ENCODE measurements around the gene DIS3L2.
"Not testable (repeated sequence)": the region's sequence is repeated elsewhere in the genome, so short reads cannot be mapped to it uniquely, and the experiment has no call there.

The DIS3L2 gene

GRCh38 chr2:232384466-232384865 lies 423.0 kb downstream of the DIS3L2 start:
- TF ChIP-seq BHLHE40 (IDR thresholded peaks at IDR 0.05; ENCODE audit: borderline replicate concordance) (no peak), FOXK2 (IDR thresholded peaks at IDR 0.05) (no peak)
- CTCF ChIA-PET = no interaction called here
- DNase-seq (ENCODE audit: extremely low spot score) = no peak
- POLR2A ChIA-PET = no interaction called here

DNA sequence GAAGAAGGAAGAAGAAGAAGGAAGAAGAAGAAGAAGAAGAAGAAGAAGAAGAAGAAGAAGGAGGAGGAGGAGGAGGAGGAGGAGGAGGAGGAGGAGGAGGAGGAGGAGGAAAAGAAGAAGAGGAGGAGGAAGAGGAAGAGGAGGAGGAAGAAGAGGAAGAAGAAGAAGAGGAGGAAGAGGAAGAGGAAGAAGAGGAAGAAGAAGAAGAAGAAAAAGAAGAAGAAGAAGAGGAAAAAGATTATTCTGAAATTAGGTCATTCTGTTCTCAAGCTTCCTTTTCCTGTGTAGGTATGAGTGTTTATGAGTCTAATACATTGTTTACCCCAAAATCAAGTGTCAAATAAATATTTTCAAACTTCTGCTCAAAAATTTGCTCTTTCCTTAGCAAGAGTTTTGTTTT lies 423.5 kb downstream of the DIS3L2 start:
- CTCF ChIA-PET; POLR2A ChIA-PET; DNase-seq (ENCODE audit: extremely low spot score): not testable (repeated sequence)

GRCh38 chr2:232385660-232386489 lies 424.4 kb downstream of the DIS3L2 start:
- no peak for DNase-seq (ENCODE audit: extremely low spot score)
- CTCF ChIA-PET = interaction anchor here (0.9 to 1.0 kb wide), 2 partner anchors 12 to 19 kb away, joined by 3 to 4 read pairs; no protein-coding TSS in a partner anchor
- TF ChIP-seq ELF4 (IDR thresholded peaks at IDR 0.05) = no peak
- TF ChIP-seq LEF1 (IDR thresholded peaks at IDR 0.05; ENCODE audit: borderline replicate concordance) = no peak
- no peak for TF ChIP-seq TARDBP (IDR thresholded peaks at IDR 0.05)
- TF ChIP-seq BHLHE40 (IDR thresholded peaks at IDR 0.05; ENCODE audit: borderline replicate concordance) = no peak
- no peak for TF ChIP-seq NFRKB (IDR thresholded peaks at IDR 0.05)
- TF ChIP-seq FOXA1 (IDR thresholded peaks at IDR 0.05) = no peak
- TF ChIP-seq CTBP1 (IDR thresholded peaks at IDR 0.05; ENCODE audit: borderline replicate concordance) = no peak
- TF ChIP-seq SUZ12 (IDR thresholded peaks at IDR 0.05) = no peak
- TF ChIP-seq FOXM1 (IDR thresholded peaks at IDR 0.05; ENCODE audit: borderline replicate concordance) = no peak
- no peak for TF ChIP-seq HDGF (IDR thresholded peaks at IDR 0.05; ENCODE audit: borderline replicate concordance)
- TF ChIP-seq L3MBTL2 (conservative IDR thresholded peaks at IDR 0.05) = no peak
- TF ChIP-seq ZNF384 (IDR thresholded peaks at IDR 0.05) = no peak
- no peak for TF ChIP-seq ARNT (IDR thresholded peaks at IDR 0.05)
- TF ChIP-seq, protein P1, sequence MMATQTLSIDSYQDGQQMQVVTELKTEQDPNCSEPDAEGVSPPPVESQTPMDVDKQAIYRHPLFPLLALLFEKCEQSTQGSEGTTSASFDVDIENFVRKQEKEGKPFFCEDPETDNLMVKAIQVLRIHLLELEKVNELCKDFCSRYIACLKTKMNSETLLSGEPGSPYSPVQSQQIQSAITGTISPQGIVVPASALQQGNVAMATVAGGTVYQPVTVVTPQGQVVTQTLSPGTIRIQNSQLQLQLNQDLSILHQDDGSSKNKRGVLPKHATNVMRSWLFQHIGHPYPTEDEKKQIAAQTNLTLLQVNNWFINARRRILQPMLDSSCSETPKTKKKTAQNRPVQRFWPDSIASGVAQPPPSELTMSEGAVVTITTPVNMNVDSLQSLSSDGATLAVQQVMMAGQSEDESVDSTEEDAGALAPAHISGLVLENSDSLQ (IDR thresholded peaks at IDR 0.05) = no peak
- no peak for TF ChIP-seq SP1 (IDR thresholded peaks at IDR 0.05)
- no peak for TF ChIP-seq FOXK2 (IDR thresholded peaks at IDR 0.05)
- POLR2A ChIA-PET = no interaction called here

DNA sequence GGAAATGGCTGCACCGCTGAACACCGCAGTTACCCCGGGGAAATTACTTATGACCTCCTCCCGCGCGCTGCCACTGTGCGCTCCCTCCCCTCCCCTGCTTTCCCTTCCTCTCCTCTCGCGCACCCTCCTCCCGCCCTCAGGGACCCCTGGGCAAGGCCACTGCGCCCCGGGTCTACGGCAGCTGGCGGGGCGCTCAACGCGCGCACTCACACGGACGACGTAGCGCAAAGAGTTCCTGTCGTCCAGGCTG lies 424.9 kb downstream of the DIS3L2 start:
- CTCF ChIA-PET = interaction anchor here (1.0 kb wide), 1 partner anchor 19 kb away, joined by 4 read pairs; no protein-coding TSS in a partner anchor
- TF ChIP-seq BHLHE40 (IDR thresholded peaks at IDR 0.05; ENCODE audit: borderline replicate concordance) (no peak), FOXK2 (IDR thresholded peaks at IDR 0.05) (no peak), ZNF384 (IDR thresholded peaks at IDR 0.05) (no peak), HDGF (IDR thresholded peaks at IDR 0.05; ENCODE audit: borderline replicate concordance) (no peak), NFRKB (IDR thresholded peaks at IDR 0.05) (no peak), ELF4 (IDR thresholded peaks at IDR 0.05) (no peak), FOXA1 (IDR thresholded peaks at IDR 0.05) (no peak), CTBP1 (IDR thresholded peaks at IDR 0.05; ENCODE audit: borderline replicate concordance) (no peak), SP1 (IDR thresholded peaks at IDR 0.05) (no peak), LEF1 (IDR thresholded peaks at IDR 0.05; ENCODE audit: borderline replicate concordance) (no peak), SUZ12 (IDR thresholded peaks at IDR 0.05) (no peak), L3MBTL2 (conservative IDR thresholded peaks at IDR 0.05) (no peak), ARNT (IDR thresholded peaks at IDR 0.05) (no peak), FOXM1 (IDR thresholded peaks at IDR 0.05; ENCODE audit: borderline replicate concordance) (no peak), TARDBP (IDR thresholded peaks at IDR 0.05) (no peak)
- TF ChIP-seq, protein P1 (IDR thresholded peaks at IDR 0.05) = no peak
- DNase-seq (ENCODE audit: extremely low spot score) = no peak
- POLR2A ChIA-PET = no interaction called here

Data from HEK293T (cell line).